Mucosa of rectum (tissue), 2 donors: ENCODE measurements around the gene CDH15.
"Not testable (repeated sequence)": the region's sequence is repeated elsewhere in the genome, so short reads cannot be mapped to it uniquely, and the experiment has no call there.

Source experiments
- H3K27ac ChIP-seq, 2 donors: one replicate each; pipeline ENCODE4 v1.7.0; 2013; ENCODE audit warnings: inconsistent platforms in 2 of 2, low read depth in 2 of 2, low read length in 2 of 2
- H3K27me3 ChIP-seq, 2 donors: one replicate each; pipeline ENCODE4 v1.7.0; 2013; ENCODE audit warnings: low read length in 2 of 2; ENCODE audit not compliant: control insufficient read depth in 2 of 2, insufficient read depth in 2 of 2
- H3K36me3 ChIP-seq, 2 donors: one replicate each; pipeline ENCODE4 v1.7.0; 2013; ENCODE audit warnings: low read length in 2 of 2; ENCODE audit not compliant: control insufficient read depth in 2 of 2, insufficient read depth in 2 of 2
- H3K4me1 ChIP-seq, 2 donors: one replicate each; pipeline ENCODE4 v1.7.0; 2013; ENCODE audit warnings: low read length in 2 of 2, mild to moderate bottlenecking in 1 of 2; ENCODE audit not compliant: control insufficient read depth in 2 of 2, insufficient read depth in 2 of 2
- H3K4me3 ChIP-seq, 2 donors: one replicate each; pipeline ENCODE4 v1.7.0; 2013; ENCODE audit warnings: low read length in 2 of 2
- H3K9ac ChIP-seq, 2 donors: one replicate each; pipeline ENCODE4 v1.7.0; 2013; ENCODE audit warnings: low read length in 2 of 2, low read depth in 1 of 2, mild to moderate bottlenecking in 1 of 2
- H3K9me3 ChIP-seq, 2 donors: one replicate each; pipeline ENCODE4 v1.7.0; 2013; ENCODE audit warnings: low read length in 2 of 2; ENCODE audit not compliant: control insufficient read depth in 2 of 2
- donor health status: healthy.
- donor health status: Normal muscosa, but diverticular disease.

Gene CDH15

DNA sequence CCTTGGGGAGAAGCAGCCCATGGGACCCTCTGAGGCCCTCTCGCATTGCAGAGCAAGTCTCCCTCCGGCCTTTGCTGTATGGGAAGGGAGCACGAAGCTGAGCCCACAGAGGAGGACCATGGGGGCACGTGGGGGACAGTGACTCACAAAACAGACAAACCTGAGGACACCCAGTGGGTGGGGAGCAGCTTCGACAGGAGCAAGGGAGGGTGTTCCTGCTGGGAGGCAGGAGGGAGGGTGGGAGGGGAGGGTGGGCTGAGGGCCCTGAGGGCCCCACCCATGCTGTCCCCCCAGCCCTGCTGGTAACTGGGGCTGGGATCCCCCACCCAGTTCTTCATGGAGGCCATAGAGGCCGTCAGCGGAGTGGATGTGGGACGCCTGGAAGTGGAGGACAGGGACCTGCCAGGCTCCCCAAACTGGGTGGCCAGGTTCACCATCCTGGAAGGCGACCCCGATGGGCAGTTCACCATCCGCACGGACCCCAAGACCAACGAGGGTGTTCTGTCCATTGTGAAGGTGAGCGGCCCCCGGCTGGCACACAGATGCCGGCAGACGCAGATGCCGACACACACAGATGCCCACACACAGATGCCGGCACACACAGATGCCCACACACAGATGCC lies 16.3 kb downstream of the CDH15 start:
- Histone ChIP-seq H3K36me3 (no peaks in the 10 kb centered on the region), H3K27ac (no peak overlapping the region), H3K27me3 (peaks cover 5 to 7% of the 10 kb centered on the region in 2 donors), H3K4me3 (no peak overlapping the region), H3K9me3 (no peaks in the 10 kb centered on the region), H3K4me1 (no peaks in the 10 kb centered on the region), H3K9ac (no peak overlapping the region)

DNA sequence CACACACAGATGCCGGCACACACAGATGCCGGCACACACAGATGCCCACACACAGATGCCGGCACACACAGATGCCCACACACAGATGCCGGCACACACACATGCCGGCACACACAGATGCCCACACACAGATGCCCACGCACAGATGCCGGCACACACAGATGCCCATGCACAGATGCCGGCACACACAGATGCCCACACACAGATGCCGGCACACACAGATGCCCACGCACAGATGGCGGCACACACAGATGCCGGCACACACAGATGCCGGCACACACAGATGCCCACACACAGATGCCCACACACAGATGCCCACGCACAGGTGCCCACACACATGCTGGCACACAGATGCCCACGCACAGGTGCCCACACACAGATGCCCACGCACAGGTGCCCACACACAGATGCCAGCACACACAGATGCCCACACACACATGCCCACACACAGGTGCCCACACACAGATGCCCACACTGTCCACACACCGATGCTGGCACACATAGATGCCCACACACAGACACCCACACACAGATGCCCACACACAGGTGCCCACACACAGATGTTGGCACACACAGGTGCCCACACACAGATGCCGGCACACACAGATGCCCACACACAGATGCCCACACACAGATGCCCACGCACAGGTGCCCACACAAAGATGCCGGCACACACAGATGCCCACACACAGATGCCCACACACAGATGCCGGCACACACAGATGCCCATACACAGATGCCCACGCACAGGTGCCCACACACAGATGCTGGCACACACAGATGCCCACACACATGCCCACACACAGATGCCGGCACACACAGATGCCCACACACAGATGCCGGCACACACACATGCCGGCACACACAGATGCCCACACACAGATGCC lies 17.2 kb downstream of the CDH15 start:
- not testable (repeated sequence) for H3K27ac ChIP-seq, H3K27me3 ChIP-seq, H3K4me1 ChIP-seq

DNA sequence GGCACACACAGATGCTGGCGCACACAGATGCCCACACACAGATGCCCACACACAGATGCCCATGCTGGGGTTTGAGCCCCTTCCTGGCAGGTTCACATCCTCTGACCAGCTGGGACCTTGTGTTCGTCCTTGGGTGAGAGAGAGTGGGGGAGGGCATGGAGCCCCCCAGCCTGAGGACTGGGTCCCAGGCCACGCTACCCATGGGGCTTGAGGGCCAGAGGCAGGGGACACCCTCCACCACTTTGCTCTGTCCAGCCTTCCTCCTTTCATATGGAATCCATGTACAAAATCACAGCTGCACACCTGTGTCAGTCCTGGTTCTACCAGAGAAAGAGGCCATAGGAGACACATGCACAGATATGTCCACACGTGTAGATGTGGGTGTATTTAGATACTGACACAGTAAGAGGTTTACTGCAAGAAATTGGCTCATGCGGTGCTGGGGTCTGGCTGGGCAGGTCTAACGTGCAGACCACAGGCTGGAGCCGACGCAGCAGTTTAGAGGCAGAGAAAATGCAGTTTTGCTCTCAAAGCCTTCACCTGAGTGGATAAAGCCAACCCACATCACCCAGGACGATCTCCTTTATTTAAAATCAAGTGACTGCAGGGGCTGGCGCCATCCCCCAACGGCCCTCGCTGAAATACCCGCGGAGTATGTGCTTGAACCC lies 17.9 kb downstream of the CDH15 start:
- Histone ChIP-seq H3K4me3 (no peak overlapping the region), H3K36me3 (no peaks in the 10 kb centered on the region), H3K9ac (no peak overlapping the region), H3K9me3 (no peaks in the 10 kb centered on the region), H3K27ac (no peak overlapping the region), H3K4me1 (no peaks in the 10 kb centered on the region), H3K27me3 (peaks cover 3 to 7% of the 10 kb centered on the region in 2 donors)

More for the DNA sequence above, 17.2 kb downstream of the CDH15 start:
- H3K4me3 ChIP-seq, H3K36me3 ChIP-seq, H3K9ac ChIP-seq, H3K9me3 ChIP-seq: not testable (repeated sequence)

DNA sequence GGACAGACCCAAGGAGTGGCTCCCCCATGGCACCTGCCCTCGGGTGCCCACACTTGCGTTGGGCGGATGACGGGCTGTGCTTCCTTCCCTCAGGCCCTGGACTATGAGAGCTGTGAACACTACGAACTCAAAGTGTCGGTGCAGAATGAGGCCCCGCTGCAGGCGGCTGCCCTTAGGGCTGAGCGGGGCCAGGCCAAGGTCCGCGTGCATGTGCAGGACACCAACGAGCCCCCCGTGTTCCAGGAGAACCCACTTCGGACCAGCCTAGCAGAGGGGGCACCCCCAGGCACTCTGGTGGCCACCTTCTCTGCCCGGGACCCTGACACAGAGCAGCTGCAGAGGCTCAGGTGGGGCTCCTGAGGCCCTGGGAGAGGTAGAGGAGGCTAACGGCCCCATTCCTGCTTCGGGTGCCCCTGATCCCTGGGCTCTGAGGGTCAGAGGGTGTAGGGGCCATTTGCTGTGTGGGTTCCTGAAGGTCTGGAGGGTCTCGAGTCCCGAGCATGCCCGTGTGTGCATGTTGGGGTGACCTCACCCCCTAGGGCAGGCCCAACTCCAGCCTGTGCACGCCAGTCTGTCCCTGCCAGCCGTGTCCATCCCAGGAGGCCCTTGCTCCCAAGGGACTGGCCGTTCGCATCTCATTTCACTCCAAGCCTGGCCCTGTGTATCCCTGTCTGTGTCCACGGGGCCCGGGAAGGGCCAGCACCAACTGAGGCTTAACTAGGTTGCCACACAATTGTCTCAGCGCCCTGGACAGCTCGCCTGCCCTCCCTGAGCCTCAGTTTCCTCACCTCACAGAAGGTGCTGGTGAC lies 18.8 kb downstream of the CDH15 start:
- Histone ChIP-seq H3K36me3 (no peaks in the 10 kb centered on the region), H3K4me1 (no peaks in the 10 kb centered on the region), H3K27ac (no peak overlapping the region), H3K4me3 (no peak overlapping the region), H3K9ac (no peak overlapping the region), H3K27me3 (peaks cover 3 to 7% of the 10 kb centered on the region in 2 donors), H3K9me3 (no peaks in the 10 kb centered on the region)

DNA sequence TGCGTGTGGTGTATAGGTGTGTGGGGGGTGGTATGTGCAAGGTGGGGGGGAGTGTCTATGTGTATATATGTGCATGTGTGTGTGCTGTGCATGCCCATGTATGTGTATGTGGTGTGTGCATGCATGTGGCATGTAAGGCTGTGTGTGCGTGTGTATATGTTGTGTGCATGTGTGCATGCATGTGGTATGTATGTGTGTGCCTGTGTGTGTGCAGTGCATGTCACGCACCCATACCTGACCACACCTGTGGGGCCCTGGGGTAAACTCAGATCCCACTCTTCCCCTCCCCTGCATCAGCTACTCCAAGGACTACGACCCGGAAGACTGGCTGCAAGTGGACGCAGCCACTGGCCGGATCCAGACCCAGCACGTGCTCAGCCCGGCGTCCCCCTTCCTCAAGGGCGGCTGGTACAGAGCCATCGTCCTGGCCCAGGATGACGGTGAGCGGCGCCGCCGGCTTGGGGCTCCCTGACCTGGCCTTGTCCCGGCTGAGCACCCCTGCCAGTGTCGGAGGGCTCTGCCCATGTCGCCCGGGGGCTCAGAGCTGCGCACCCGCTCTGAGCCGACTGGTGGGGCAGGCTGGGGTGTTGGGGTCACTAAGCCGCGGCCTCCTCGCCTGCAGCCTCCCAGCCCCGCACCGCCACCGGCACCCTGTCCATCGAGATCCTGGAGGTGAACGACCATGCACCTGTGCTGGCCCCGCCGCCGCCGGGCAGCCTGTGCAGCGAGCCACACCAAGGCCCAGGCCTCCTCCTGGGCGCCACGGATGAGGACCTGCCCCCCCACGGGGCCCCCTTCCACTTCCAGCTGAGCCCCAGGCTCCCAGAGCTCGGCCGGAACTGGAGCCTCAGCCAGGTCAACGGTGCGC lies 19.7 kb downstream of the CDH15 start:
- Histone ChIP-seq H3K4me1 (no peaks in the 10 kb centered on the region), H3K27ac (no peak overlapping the region), H3K4me3 (no peak overlapping the region), H3K9ac (no peak overlapping the region), H3K36me3 (no peaks in the 10 kb centered on the region), H3K27me3 (peaks cover 3 to 7% of the 10 kb centered on the region in 2 donors), H3K9me3 (no peaks in the 10 kb centered on the region)

DNA sequence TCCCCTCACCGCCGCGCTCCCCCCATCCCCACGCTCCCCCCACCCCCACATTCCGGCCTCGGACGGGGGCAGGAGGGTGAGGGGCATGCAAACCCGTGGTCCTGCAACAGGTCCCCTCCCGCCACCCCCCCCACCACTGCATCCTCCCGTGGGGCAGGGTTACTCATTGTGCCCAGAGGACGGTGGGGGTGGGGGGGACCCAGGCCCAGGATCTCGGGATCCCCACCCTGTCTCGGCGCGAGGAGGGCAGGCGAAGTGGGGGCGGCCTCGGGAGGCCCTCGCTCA lies 20.3 kb downstream of the CDH15 start:
- Histone ChIP-seq H3K4me1 (no peaks in the 10 kb centered on the region), H3K4me3 (peak overlapping the region; percentile 48 to 54), H3K9ac (no peak overlapping the region), H3K27ac (no peak overlapping the region), H3K27me3 (peaks cover 3 to 7% of the 10 kb centered on the region in 2 donors), H3K36me3 (no peaks in the 10 kb centered on the region), H3K9me3 (no peaks in the 10 kb centered on the region)

DNA sequence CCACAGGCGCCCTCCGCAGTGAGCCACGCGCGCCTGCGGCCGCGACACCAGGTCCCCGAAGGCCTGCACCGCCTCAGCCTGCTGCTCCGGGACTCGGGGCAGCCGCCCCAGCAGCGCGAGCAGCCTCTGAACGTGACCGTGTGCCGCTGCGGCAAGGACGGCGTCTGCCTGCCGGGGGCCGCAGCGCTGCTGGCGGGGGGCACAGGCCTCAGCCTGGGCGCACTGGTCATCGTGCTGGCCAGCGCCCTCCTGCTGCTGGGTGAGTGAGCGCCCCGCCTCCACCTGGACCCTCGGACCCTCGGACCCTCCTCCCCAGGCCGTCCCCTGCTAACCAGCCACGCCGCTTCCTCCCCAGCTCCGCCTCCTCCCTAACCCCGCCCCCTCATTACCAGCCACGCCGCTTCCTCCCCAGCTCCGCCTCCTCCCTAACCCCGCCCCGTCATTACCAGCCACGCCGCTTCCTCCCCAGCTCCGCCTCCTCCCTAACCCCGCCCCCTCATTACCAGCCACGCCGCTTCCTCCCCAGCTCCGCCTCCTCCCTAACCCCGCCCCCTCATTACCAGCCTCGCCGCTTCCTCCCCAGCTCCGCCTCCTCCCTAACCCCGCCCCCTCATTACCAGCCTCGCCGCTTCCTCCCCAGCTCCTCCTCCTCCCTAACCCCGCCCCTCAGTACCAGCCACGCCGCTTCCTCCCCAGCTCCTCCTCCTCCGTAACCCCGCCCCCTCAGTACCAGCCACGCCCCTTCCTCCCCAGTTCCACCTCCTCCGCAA lies 20.8 kb downstream of the CDH15 start:
- not testable (repeated sequence) for H3K4me1 ChIP-seq, H3K36me3 ChIP-seq, H3K9me3 ChIP-seq, H3K9ac ChIP-seq, H3K27ac ChIP-seq, H3K27me3 ChIP-seq
- H3K4me3 ChIP-seq = peak overlapping the region; percentile 48 to 54

DNA sequence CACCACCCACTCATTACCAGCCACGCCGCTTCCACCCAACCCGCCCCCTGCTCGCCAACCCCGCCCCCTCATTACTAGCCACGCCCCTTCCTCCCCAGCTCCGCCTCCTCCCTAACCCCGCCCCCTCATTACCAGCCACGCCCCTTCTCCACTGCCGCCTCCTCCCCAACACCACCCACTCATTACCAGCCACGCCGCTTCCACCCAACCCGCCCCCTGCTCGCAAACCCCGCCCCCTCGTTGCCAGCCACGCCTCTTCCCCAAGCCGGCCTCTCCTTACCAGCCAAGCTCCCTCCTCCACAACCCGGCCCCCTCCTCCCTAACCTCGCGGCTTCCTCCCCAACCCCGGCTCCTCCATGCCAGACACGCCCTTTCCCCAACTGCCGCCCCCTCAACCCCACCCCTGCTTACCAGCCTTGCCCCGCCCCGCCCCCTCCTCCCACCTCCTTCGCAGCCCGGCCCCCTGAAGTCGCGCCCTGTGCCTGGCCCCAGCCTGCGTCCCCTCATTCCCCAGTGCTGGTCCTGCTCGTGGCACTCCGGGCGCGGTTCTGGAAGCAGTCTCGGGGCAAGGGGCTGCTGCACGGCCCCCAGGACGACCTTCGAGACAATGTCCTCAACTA lies 21.5 kb downstream of the CDH15 start:
- Histone ChIP-seq H3K27ac (no peak overlapping the region), H3K4me3 (no peak overlapping the region), H3K9ac (no peak overlapping the region), H3K9me3 (no peaks in the 10 kb centered on the region), H3K36me3 (no peaks in the 10 kb centered on the region), H3K27me3 (peaks cover 5 to 7% of the 10 kb centered on the region in 2 donors), H3K4me1 (no peaks in the 10 kb centered on the region)
